Breast epithelium (tissue), 4 donors: ENCODE measurements around the gene MYO9B. TPM values are rescaled to one million over a fixed set of nuclear protein-coding genes. Genes with fewer than 3 reads are reported as not detected.
"Not testable (repeated sequence)": the region's sequence is repeated elsewhere in the genome, so short reads cannot be mapped to it uniquely, and the experiment has no call there.

Experiments
- DNase-seq, 2 donors: peaks; one replicate each; pipeline ENCODE4 v3.0.0-alpha.2; 2019; ENCODE audit warnings: low spot score in 2 of 2
- H3K27ac ChIP-seq, 2 donors: fragments of 200-600 bp; sonication (generic) in 1 of 2; one replicate each; pipeline ENCODE4 v1.5.1; 2016 to 2019; ENCODE audit warnings: mild to moderate bottlenecking in 1 of 2
- H3K27me3 ChIP-seq, 2 donors: fragments of 200-600 bp; sonication (generic) in 1 of 2; one replicate each; pipeline versions ENCODE4 v1.5.1 to v1.6.0; 2017 to 2019; ENCODE audit warnings: control low read depth in 1 of 2, mild to moderate bottlenecking in 1 of 2
- H3K36me3 ChIP-seq: fragments of 200-600 bp; one replicate; pipeline ENCODE4 v1.5.1; 2019
- H3K4me1 ChIP-seq, 2 donors: fragments of 200-600 bp; sonication (generic); one replicate each; pipeline ENCODE4 v1.5.1; 2016 to 2019; ENCODE audit warnings: control low read depth in 1 of 2
- H3K4me3 ChIP-seq, 3 donors: fragments of 200-600 bp; sonication (generic); 1 replicate in 2 of 3; 2 replicates in 1 of 3; pipeline ENCODE4 v1.5.1; 2016 to 2019; ENCODE audit warnings: mild to moderate bottlenecking in 3 of 3, moderate library complexity in 2 of 3
- H3K9me3 ChIP-seq, 2 donors: fragments of 200-600 bp; sonication (generic) in 1 of 2; one replicate each; pipeline ENCODE4 v1.5.1; 2016 to 2019; ENCODE audit warnings: control low read depth in 1 of 2
- POLR2A ChIP-seq: fragments of 450-650 bp; IDR thresholded peaks from one replicate; pipeline ENCODE4 v1.6.1; 2016; ENCODE audit warnings: antibody characterized with exemption, mild to moderate bottlenecking, moderate library complexity
- POLR2AphosphoS5 ChIP-seq, 3 donors: sonication (generic); formaldehyde crosslinking; IDR thresholded peaks; one replicate each; pipeline ENCODE4 v1.6.1; 2017; ENCODE audit warnings: antibody characterized with exemption in 3 of 3
- intact Hi-C: fragments of 100-400 bp; cut with DNase I; formaldehyde crosslinking; loops from one replicate; pipeline ENCODE4 v1.15.1; 2023; ENCODE audit warnings: low total_unique reads
- total RNA-seq, 3 donors: library from RNA; depleted of rRNA; stranded (reverse); fragments of >200 nt; gene quantifications; one replicate each; pipeline ENCODE4 v1.1.0, GENCODE V29; 2016
- TF ChIP-seq, protein P1 (sequence below), 3 donors: fragments of 450-650 bp; IDR thresholded peaks; one replicate each; pipeline ENCODE4 v1.5.1; 2016 to 2017; ENCODE audit warnings: antibody characterized with exemption in 3 of 3, mild to moderate bottlenecking in 3 of 3, moderate library complexity in 3 of 3

The MYO9B gene
- total RNA-seq, 3 donors from 2014 or later, result 76.0 to 79.5 (median 77.4) TPM

DNA sequence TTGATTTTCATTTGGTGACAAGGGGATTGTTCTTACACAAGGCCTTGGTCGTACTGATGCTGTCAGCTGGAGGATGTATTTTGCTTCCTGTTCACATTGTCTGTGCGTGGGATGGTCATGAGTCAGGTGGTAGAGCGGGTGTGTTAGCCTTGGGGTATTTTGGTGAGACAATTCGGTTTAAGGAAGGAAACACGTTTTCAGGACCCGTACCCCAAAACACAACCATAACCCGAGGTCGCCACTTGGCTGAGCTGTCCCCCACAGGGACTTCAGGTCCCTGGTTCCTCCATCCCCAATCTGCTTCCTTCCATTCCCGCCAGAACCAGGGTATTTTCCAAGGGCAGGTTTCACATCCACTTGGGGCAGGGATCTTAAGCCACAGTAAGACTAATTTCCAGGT is 15.0 kb downstream of the MYO9B start:
- peak overlapping the region in 1 of 2 donors; percentile 38 for H3K27ac ChIP-seq
- no peak for DNase-seq
- H3K27me3 ChIP-seq, result no peaks in the 10 kb centered on the region
- no peaks in the 10 kb centered on the region for H3K36me3 ChIP-seq
- no peaks in the 10 kb centered on the region for H3K4me1 ChIP-seq
- intact Hi-C loops, result no loop called here
- TF ChIP-seq POLR2AphosphoS5 (IDR thresholded peaks at IDR 0.05) (no peak), POLR2A (no peak)
- no peaks in the 10 kb centered on the region for H3K9me3 ChIP-seq
- no peak overlapping the region for H3K4me3 ChIP-seq

DNA sequence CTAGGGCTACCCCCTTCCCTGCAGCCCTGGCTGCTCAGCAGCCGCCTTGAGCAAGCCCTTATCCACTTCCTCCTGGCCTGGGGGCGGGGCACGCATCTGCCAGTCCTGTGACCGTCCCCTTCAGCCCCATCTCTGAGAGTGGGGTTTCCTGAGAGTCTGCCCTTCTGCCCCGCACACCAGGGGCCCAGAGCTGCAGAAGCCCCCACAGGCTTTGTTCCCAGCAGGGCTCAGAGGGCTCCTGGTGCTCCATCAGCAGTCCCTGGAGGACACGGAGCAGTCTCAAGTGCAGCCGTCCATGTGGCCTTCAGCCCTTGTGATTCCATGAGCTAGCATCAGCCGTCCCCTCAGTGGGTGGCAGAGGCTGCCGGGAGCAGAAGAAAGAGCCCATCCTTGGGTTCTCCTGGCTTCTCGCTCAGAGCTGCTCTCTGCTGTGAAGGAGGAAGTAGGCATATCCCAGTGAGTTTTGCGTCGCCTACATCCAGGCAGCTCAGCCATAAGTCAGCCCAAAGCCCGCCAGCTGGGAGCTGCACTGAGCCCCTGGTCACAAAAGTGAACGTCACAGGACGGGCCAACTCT is 16.3 kb downstream of the MYO9B start:
- intact Hi-C loops, result no loop called here
- Histone ChIP-seq H3K4me3 (no peak overlapping the region), H3K36me3 (no peaks in the 10 kb centered on the region), H3K27me3 (no peaks in the 10 kb centered on the region), H3K27ac (peak overlapping the region in 1 of 2 donors; percentile 26), H3K4me1 (no peaks in the 10 kb centered on the region), H3K9me3 (no peaks in the 10 kb centered on the region)
- DNase-seq, result no peak
- TF ChIP-seq POLR2A (no peak), POLR2AphosphoS5 (IDR thresholded peaks at IDR 0.05) (no peak)
- TF ChIP-seq, protein P1, sequence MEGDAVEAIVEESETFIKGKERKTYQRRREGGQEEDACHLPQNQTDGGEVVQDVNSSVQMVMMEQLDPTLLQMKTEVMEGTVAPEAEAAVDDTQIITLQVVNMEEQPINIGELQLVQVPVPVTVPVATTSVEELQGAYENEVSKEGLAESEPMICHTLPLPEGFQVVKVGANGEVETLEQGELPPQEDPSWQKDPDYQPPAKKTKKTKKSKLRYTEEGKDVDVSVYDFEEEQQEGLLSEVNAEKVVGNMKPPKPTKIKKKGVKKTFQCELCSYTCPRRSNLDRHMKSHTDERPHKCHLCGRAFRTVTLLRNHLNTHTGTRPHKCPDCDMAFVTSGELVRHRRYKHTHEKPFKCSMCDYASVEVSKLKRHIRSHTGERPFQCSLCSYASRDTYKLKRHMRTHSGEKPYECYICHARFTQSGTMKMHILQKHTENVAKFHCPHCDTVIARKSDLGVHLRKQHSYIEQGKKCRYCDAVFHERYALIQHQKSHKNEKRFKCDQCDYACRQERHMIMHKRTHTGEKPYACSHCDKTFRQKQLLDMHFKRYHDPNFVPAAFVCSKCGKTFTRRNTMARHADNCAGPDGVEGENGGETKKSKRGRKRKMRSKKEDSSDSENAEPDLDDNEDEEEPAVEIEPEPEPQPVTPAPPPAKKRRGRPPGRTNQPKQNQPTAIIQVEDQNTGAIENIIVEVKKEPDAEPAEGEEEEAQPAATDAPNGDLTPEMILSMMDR (IDR thresholded peaks at IDR 0.05), result no peak

DNA sequence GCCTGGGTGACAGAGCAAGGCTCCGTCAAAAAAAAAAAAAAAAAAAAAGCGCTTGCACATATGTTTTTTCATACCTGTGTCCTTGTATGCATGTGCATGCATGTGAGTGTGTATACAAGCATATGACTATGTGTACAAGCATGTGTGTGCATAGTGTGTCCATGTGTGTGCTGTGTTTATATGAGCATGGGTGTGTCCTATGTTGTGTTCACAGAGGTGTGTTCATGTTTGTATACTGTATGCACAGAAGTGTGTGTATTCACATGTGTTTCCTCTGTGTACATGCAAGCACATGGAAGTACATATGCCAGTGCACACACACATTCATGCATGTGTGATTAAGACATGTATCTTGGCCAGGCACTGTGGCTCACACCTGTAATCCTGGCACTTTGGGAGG is 17.1 kb downstream of the MYO9B start:
- Histone ChIP-seq H3K27me3 (no peaks in the 10 kb centered on the region), H3K9me3 (no peaks in the 10 kb centered on the region), H3K27ac (no peak overlapping the region), H3K4me1 (no peaks in the 10 kb centered on the region), H3K4me3 (no peak overlapping the region), H3K36me3 (no peaks in the 10 kb centered on the region)
- DNase-seq, result no peak
- TF ChIP-seq, protein P1 (IDR thresholded peaks at IDR 0.05), result no peak
- intact Hi-C loops, result no loop called here

DNA sequence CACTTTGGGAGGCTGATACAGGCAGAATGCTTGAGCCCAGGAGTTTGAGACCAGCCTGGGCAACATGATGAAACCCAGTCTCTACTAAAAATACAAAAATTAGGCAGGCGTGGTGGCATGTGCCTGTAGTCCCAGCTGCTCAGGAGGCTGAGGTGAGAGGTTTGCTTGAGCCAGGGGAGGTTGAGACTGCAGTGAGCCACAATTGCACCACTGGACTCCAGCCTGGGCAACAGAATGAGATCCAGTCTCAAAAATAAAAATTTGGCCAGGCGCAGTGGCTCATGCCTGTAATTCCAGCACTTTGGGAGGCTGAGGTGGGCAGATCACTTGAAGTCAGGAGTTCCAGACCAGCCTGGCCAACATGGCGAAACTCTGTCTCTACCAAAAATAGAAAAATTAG is 19.1 kb downstream of the MYO9B start:
- H3K36me3 ChIP-seq, H3K4me1 ChIP-seq, intact Hi-C loops, DNase-seq, H3K27me3 ChIP-seq, H3K9me3 ChIP-seq, H3K4me3 ChIP-seq: not testable (repeated sequence)
- H3K27ac ChIP-seq, result peak overlapping the region; percentile 11 to 39

DNA sequence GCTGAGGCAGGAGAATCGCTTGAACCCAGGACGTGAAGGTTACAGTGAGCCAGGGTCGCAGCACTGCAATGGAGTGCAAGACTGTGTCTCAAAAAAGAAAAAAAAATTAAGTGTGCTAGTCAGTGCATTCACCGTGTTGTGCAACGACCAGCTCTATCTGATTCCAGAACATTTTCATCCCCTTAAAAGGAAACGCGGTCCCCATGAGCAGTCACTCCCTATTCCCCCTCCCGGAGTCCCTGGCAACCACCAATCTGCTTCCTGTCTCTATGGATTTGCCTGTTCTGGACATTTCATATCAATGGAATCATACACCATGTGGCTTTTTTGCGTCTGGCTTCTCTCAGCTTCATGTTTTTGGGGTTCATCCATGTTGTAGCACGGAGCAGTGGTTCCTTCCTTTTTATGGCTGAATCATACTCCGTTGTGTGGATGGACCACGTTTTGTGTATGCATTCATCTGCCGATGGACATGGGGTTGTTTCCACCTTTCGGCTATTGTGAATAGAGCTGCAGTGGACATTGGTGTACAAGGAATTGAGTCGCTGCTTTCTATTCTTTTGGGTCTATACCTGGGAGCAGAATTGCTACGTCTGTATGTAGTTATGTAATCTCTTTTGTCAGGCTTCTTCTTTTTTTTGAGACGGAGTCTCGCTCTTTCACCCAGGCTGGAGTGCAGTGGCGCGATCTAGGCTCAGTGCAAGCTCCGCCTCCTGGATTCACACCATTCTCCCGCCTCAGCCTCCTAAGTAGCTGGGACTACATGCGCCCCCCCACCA is 19.8 kb downstream of the MYO9B start:
- Histone ChIP-seq H3K9me3 (no peaks in the 10 kb centered on the region), H3K4me1 (no peaks in the 10 kb centered on the region), H3K4me3 (no peak overlapping the region), H3K36me3 (no peaks in the 10 kb centered on the region), H3K27ac (peak overlapping the region; percentile 11 to 39), H3K27me3 (no peaks in the 10 kb centered on the region)
- DNase-seq, result no peak
- TF ChIP-seq POLR2AphosphoS5 (IDR thresholded peaks at IDR 0.05) (no peak), POLR2A (no peak)
- TF ChIP-seq, protein P1 (IDR thresholded peaks at IDR 0.05), result no peak
- intact Hi-C loops, result no loop called here

DNA sequence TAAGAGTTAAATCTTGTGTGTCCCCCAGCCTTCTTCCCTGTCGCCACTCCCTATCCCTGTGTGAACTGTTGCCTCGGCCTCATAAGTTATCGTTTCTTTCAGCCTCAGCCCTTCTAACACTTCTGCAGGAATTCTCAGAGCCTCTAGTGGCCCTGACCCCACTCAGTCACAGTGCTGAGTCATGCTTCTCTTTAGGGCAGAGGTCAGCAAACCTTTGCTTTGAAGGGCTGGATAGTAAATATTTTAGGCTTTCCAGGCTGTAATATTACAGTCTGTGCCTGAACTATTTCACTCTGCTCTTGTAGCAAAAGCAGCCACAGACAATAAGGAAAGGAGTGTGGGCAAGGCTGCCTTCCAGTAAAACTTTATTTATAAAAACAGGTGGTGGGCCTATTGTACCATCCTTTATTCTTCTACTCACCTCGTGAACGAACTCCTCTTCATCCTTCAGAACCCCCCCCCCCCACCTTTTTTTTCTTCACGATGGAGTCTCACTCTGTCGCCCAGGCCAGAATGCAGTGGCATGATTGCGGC is 22.1 kb downstream of the MYO9B start:
- no peak overlapping the region for H3K4me3 ChIP-seq
- no peaks in the 10 kb centered on the region for H3K27me3 ChIP-seq
- intact Hi-C loops, result no loop called here
- TF ChIP-seq POLR2A, result no peak
- TF ChIP-seq, protein P1 (IDR thresholded peaks at IDR 0.05), result no peak
- TF ChIP-seq POLR2AphosphoS5 (IDR thresholded peaks at IDR 0.05), result no peak
- no peaks in the 10 kb centered on the region for H3K9me3 ChIP-seq
- no peak for DNase-seq
- H3K36me3 ChIP-seq, result no peaks in the 10 kb centered on the region
- H3K27ac ChIP-seq, result peak overlapping the region in 1 of 2 donors; percentile 4
- no peaks in the 10 kb centered on the region for H3K4me1 ChIP-seq
